Fibroblast of lung (primary cell): Measurements from ENCODE around the gene HAS3.

ENCODE experiments used
- EZH2 ChIP-seq: IDR thresholded peaks from 2 replicates; pipeline ENCODE4 v1.5.1; 2012; ENCODE audit warnings: low read length, control low read depth, mild to moderate bottlenecking; ENCODE audit errors: missing control alignments
- TF ChIP-seq, protein P1 (sequence below), 2 donors: IDR thresholded peaks in 1 of 2; conservative IDR thresholded peaks in 1 of 2; 1 replicate in 1 of 2; 2 replicates in 1 of 2; pipeline ENCODE4 v1.5.1; 2011 to 2012; ENCODE audit warnings: low read length in 2 of 2, control low read depth in 1 of 2, inconsistent platforms in 1 of 2, low read depth in 1 of 2, mild to moderate bottlenecking in 1 of 2

DNA sequence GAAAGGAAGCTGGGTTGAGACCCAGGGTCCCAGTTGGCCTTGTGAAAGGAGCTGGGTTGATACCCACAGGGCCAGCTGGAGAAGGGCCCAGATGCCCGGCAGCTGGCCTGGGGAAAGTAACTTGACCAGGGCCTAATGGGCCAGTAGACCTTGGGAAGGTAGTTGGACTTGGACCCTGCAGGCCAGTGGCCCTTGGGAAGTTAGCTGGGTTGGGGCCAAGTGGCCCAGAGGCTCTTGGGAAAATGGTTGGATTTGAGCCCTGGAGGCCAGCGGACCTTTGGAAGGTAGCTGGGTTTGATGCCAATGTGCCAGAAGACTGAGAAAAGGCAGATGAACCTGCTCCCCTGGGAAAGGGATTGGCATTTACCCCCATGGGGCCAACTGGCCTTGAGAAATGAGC, 13.5 kb downstream of the HAS3 start:
- TF ChIP-seq EZH2, result no peak
- TF ChIP-seq, protein P1, sequence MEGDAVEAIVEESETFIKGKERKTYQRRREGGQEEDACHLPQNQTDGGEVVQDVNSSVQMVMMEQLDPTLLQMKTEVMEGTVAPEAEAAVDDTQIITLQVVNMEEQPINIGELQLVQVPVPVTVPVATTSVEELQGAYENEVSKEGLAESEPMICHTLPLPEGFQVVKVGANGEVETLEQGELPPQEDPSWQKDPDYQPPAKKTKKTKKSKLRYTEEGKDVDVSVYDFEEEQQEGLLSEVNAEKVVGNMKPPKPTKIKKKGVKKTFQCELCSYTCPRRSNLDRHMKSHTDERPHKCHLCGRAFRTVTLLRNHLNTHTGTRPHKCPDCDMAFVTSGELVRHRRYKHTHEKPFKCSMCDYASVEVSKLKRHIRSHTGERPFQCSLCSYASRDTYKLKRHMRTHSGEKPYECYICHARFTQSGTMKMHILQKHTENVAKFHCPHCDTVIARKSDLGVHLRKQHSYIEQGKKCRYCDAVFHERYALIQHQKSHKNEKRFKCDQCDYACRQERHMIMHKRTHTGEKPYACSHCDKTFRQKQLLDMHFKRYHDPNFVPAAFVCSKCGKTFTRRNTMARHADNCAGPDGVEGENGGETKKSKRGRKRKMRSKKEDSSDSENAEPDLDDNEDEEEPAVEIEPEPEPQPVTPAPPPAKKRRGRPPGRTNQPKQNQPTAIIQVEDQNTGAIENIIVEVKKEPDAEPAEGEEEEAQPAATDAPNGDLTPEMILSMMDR (conservative IDR thresholded peaks at IDR 0.05 in 1 of 2, IDR thresholded peaks at IDR 0.05 in 1 of 2; ENCODE audit: low read depth in 1 of 2, low read length in 2 of 2), result no peak
